Lower leg skin (tissue), 4 donors: Measurements from ENCODE around the gene TLK2. TPM values are rescaled to one million over a fixed set of nuclear protein-coding genes. Genes with fewer than 3 reads are reported as not detected.

Source experiments
- DNase-seq, 2 donors: peaks; one replicate each; pipeline ENCODE4 v3.0.0-alpha.2; 2019; ENCODE audit warnings: low spot score in 2 of 2
- H3K4me3 ChIP-seq: fragments of 200-600 bp; sonication (generic); 2 replicates; pipeline ENCODE4 v1.5.1; 2017; ENCODE audit warnings: mild to moderate bottlenecking, low read depth; ENCODE audit not compliant: poor library complexity, severe bottlenecking
- CTCF ChIP-seq, 3 donors: fragments of 450-650 bp; IDR thresholded peaks; one replicate each; pipeline ENCODE4 v1.5.1; 2016; ENCODE audit warnings: antibody characterized with exemption in 3 of 3, mild to moderate bottlenecking in 3 of 3, moderate library complexity in 2 of 3
- POLR2A ChIP-seq, 2 donors: fragments of 450-650 bp; IDR thresholded peaks; one replicate each; pipeline ENCODE4 v1.6.1; 2016 to 2017; ENCODE audit warnings: antibody characterized with exemption in 2 of 2, mild to moderate bottlenecking in 1 of 2, moderate library complexity in 1 of 2
- WGBS, 2 donors: methylation state at CpG; one replicate each; pipeline ENCODE4 v1.1.5; 2018; 5-methylcytosine and 5-hydroxymethylcytosine counted together
- intact Hi-C: fragments of 100-400 bp; cut with DNase I; formaldehyde crosslinking; loops from one replicate; pipeline ENCODE4 v1.15.0; 2023; ENCODE audit warnings: low total_unique reads
- total RNA-seq, 4 donors: library from RNA; depleted of rRNA; stranded (reverse); fragments of >200 nt; gene quantifications; one replicate each; pipeline ENCODE4 v1.1.0, GENCODE V29; 2016

Gene TLK2
- total RNA-seq, 4 donors from 2014 or later: 28.2 to 40.2 (median 36.0) TPM

- no peak overlapping the region for H3K4me3 ChIP-seq
- 67 to 78% methylated on average over 7 of the region's 7 CpGs for WGBS, 2 donors
- intact Hi-C loops: no loop called here
- DNase-seq: no peak
- no peak for TF ChIP-seq CTCF (IDR thresholded peaks at IDR 0.05)
- TF ChIP-seq POLR2A (IDR thresholded peaks at IDR 0.05): no peak
Measured at GRCh38 chr17:62572888-62573401, 94.3 kb downstream of the TLK2 start.

DNA sequence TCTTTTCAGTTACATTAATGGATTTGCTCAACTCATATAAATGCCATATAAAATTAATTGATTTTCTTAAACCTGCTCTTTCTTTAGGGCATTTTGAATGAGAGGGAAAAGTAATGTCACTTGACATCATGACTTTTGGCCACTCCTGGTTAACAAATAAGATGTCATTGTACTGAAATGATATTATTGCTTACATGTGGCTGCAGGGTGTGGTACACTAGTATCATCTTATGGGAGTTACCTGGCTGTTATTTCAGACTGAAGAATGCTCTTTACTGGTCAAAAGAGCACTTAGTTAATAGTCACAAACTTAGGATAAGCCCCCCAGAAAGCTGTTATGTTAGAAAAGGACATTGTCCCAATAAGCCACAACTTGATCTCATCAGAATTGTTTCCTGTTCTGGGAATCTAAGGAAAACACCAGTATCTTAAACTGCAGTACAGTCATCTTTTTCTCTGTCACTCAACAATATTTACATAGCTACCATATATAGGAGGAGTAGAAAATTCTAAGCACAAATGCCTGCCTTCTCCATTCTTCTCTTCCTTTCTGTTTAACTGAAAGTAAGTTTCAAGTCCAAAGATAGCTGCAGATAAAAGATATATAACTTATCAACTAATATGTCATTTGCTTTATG is 95.0 kb downstream of the TLK2 start:
- TF ChIP-seq CTCF (IDR thresholded peaks at IDR 0.05): no peak
- TF ChIP-seq POLR2A (IDR thresholded peaks at IDR 0.05): no peak
- no peak for DNase-seq
- no peak overlapping the region for H3K4me3 ChIP-seq
- intact Hi-C loops: no loop called here

DNA sequence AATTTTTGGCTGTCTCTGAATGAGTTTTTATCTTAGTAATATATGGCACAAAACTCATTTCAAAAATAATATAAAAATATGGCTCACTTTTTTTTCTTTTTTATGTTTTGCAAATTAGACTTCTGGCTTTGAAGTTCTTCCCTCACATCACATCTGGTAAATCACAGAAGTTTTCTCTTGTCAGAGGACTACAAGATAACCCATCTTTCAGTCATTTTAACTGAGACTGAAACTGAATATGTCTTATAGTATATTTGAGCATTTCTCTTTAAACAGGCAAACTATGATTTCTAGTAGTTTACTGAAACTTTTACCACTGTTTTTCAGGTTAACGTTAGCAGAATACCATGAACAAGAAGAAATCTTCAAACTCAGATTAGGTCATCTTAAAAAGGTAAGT is 97.8 kb downstream of the TLK2 start:
- intact Hi-C loops: no loop called here
- 96 to 98% methylated on average over 1 of the region's 1 CpG for WGBS, 2 donors

DNA sequence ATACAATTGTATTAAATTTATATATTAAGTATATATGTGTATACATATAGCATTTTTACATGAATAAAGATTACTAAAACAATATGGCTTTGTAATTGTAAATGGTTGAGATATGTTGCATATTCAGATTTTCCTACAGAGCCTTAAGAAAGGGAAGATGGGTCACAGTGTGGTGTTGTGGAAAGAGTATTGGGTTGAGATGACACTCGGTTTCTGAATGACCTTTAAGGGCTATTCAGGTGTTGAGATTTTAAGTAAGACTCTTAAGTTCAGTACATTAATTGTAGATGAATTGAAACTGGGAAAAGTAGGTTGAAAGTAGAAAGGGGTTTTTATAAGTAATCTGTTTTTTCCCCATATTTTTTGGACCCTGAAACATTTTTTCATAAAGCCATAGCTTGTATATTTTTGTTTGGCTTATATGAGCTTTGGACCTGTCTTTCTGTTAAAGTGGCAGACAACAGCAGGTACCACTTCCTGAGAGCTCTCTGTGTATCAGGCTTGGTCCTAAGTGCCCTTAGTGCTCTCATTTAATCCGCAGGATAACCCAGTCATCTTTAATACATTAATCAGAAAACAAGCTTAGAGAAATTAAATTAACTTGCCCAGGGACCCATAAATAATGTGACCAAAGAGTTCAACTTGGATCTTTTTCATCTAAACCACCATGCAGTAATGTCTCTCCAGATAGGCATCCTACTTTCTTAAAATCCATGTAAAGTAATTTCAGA is 100.3 kb downstream of the TLK2 start:
- no peak for DNase-seq
- 90 to 91% methylated on average over 2 of the region's 2 CpGs for WGBS, 2 donors
- no peak for TF ChIP-seq POLR2A (IDR thresholded peaks at IDR 0.05)
- intact Hi-C loops: no loop called here
- H3K4me3 ChIP-seq: no peak overlapping the region

More for the DNA sequence above, 97.8 kb downstream of the TLK2 start:
- DNase-seq: no peak
- H3K4me3 ChIP-seq: no peak overlapping the region
- TF ChIP-seq CTCF (IDR thresholded peaks at IDR 0.05) (no peak), POLR2A (IDR thresholded peaks at IDR 0.05) (no peak)

GRCh38 chr17:62580947-62581346 is 102.3 kb downstream of the TLK2 start:
- WGBS, 2 donors: 83 to 90% methylated on average over 2 of the region's 2 CpGs

More at GRCh38 chr17:62580947-62581346, 102.3 kb downstream of the TLK2 start:
- intact Hi-C loops: no loop called here
- no peak overlapping the region for H3K4me3 ChIP-seq
- TF ChIP-seq POLR2A (IDR thresholded peaks at IDR 0.05) (no peak), CTCF (IDR thresholded peaks at IDR 0.05) (no peak)
- no peak for DNase-seq
